HCT116 (cell line): ENCODE results near the gene PPP2R2D. TPM values are rescaled to one million over a fixed set of nuclear protein-coding genes. Genes with fewer than 3 reads are reported as not detected.

ENCODE experiments used
- ATAC-seq: fragments of 200-7000 bp; cut with Tn5 transposase; 2 replicates; pipeline ENCODE4 v1.9.1; 2020; ENCODE audit warnings: mild to moderate bottlenecking, moderate library complexity
- BruUV-seq: library from RNA; stranded (reverse); fragments of 400-500 nt; replicated peaks from 2 replicates; lab custom pipeline; 2021; lab: Mats Ljungman, UMichigan
- CTCF ChIA-PET: fragments of 300-600 bp; sonication (Branson Sonifier 250); formaldehyde crosslinking; loops from one replicate; lab custom pipeline; 2021; ENCODE audit warnings: antibody characterized with exemption; lab: Charles Lee
- POLR2A ChIA-PET: fragments of 300-600, 350-600 bp; sonication (Branson Sonifier 250); formaldehyde crosslinking; loops from one replicate; lab custom pipeline; 2021; ENCODE audit warnings: antibody characterized with exemption; lab: Charles Lee
- RAD21 ChIA-PET, 2 experiments: fragments of 300-600 bp; sonication (Branson Sonifier 250); formaldehyde crosslinking; loops; one replicate each; lab custom pipeline; 2023; ENCODE audit warnings: low total read pairs in 2 of 2; ENCODE audit not compliant: uncharacterized antibody in 2 of 2, unreplicated experiment in 2 of 2, low non-redundant PET in 1 of 2; lab: Charles Lee
- DNase-seq: peaks from one replicate; pipeline ENCODE4 v3.0.0-alpha.2; 2010; ENCODE audit warnings: low read depth, low spot score
- H2AFZ ChIP-seq: fragments of 200-600 bp; shearing (Covaris generic), sonication (generic); 2 replicates; pipeline ENCODE4 v1.6.1; 2017; ENCODE audit warnings: low read depth, mixed run types, mixed read lengths, antibody characterized with exemption, low read length; ENCODE audit not compliant: poor library complexity, severe bottlenecking
- H3K27ac ChIP-seq: 2 replicates; pipeline ENCODE4 v1.5.1; 2012; ENCODE audit warnings: low read depth, low read length
- H3K27me3 ChIP-seq: fragments of 200-600 bp; sonication (generic); 2 replicates; pipeline ENCODE4 v1.6.1; 2016; ENCODE audit warnings: mixed run types, low read length, mixed read lengths; ENCODE audit not compliant: insufficient read depth
- H3K36me3 ChIP-seq, 2 experiments: fragments of 200-500 bp in 1 of 2; fragments of 200-600 bp in 1 of 2; sonication (Bioruptor generic) in 1 of 2; sonication (generic) in 1 of 2; 2 replicates each; pipeline versions ENCODE4 v1.5.1 to v1.6.1; 2014 to 2016; ENCODE audit warnings: low read length in 2 of 2, inconsistent platforms in 1 of 2, mixed read lengths in 1 of 2, mixed run types in 1 of 2; ENCODE audit not compliant: insufficient read depth in 2 of 2, control insufficient read depth in 1 of 2
- H3K4me1 ChIP-seq, 2 experiments: fragments of 200-600 bp in 1 of 2; sonication (generic) in 1 of 2; 2 replicates each; pipeline versions ENCODE4 v1.5.1 to v1.6.1; 2012 to 2017; ENCODE audit warnings: low read length in 2 of 2, inconsistent platforms in 1 of 2, mild to moderate bottlenecking in 1 of 2, mixed read lengths in 1 of 2, mixed run types in 1 of 2, moderate library complexity in 1 of 2; ENCODE audit not compliant: insufficient read depth in 2 of 2, control insufficient read depth in 1 of 2
- H3K4me2 ChIP-seq: fragments of 200-600 bp; sonication (generic); 2 replicates; pipeline ENCODE4 v1.6.1; 2017; ENCODE audit warnings: mixed run types, low read length, mixed read lengths
- H3K4me3 ChIP-seq, 2 experiments: fragments of 200-600 bp in 1 of 2; sonication (generic) in 1 of 2; replicated peaks in 1 of 2; 2 replicates each; pipeline ENCODE4 v1.5.1; 2011 to 2016; ENCODE audit warnings: low read length in 2 of 2, control low read depth in 1 of 2, low read depth in 1 of 2, mild to moderate bottlenecking in 1 of 2, mixed read lengths in 1 of 2, mixed run types in 1 of 2
- H3K79me2 ChIP-seq: fragments of 200-600 bp; sonication (generic); 2 replicates; pipeline ENCODE4 v1.6.1; 2017; ENCODE audit warnings: mild to moderate bottlenecking, mixed run types, low read length, moderate library complexity, mixed read lengths; ENCODE audit not compliant: insufficient read depth
- H3K9ac ChIP-seq: fragments of 200-600 bp; sonication (generic); 2 replicates; pipeline ENCODE4 v1.6.1; 2016; ENCODE audit warnings: low read length, mixed read lengths
- H3K9me2 ChIP-seq: fragments of 200-600 bp; sonication (generic), shearing (Covaris generic); 2 replicates; pipeline ENCODE4 v1.6.1; 2017; ENCODE audit warnings: mixed run types, mild to moderate bottlenecking, moderate library complexity; ENCODE audit not compliant: insufficient read depth
- H3K9me3 ChIP-seq, 2 experiments: fragments of 200-500 bp in 1 of 2; fragments of 200-600 bp in 1 of 2; sonication (Bioruptor generic) in 1 of 2; sonication (generic) in 1 of 2; 2 replicates each; pipeline ENCODE4 v1.6.1; 2014 to 2017; ENCODE audit warnings: low read length in 2 of 2, mixed read lengths in 2 of 2, inconsistent platforms in 1 of 2, low read depth in 1 of 2, mild to moderate bottlenecking in 1 of 2, mixed run types in 1 of 2, moderate library complexity in 1 of 2; ENCODE audit not compliant: control insufficient read depth in 1 of 2, insufficient read depth in 1 of 2
- H4K20me1 ChIP-seq: fragments of 200-600 bp; sonication (generic), shearing (Covaris generic); 2 replicates; pipeline ENCODE4 v1.6.1; 2017; ENCODE audit warnings: mixed run types, mild to moderate bottlenecking, moderate library complexity; ENCODE audit not compliant: insufficient read depth
- EGR1 ChIP-seq: IDR thresholded peaks from 2 replicates; pipeline ENCODE4 v1.6.1; 2012; ENCODE audit warnings: low read depth
- ELF1 ChIP-seq: IDR thresholded peaks from 2 replicates; pipeline ENCODE4 v1.6.1; 2012; ENCODE audit warnings: low read depth, borderline replicate concordance
- EZH2phosphoT487 ChIP-seq: fragments of 200-600 bp; IDR thresholded peaks from 2 replicates; pipeline ENCODE4 v1.6.1; 2018; ENCODE audit warnings: antibody characterized with exemption, borderline replicate concordance
- FOSL1 ChIP-seq: IDR thresholded peaks from 2 replicates; pipeline ENCODE4 v1.6.1; 2012; ENCODE audit warnings: low read depth
- JUND ChIP-seq: IDR thresholded peaks from 2 replicates; pipeline ENCODE4 v1.6.1; 2012
- SIN3A ChIP-seq: IDR thresholded peaks from 2 replicates; pipeline ENCODE4 v1.6.1; 2012; ENCODE audit warnings: low read depth
- SRF ChIP-seq: IDR thresholded peaks from 2 replicates; pipeline ENCODE4 v1.6.1; 2012; ENCODE audit warnings: low read depth
- TCF7L2 ChIP-seq: IDR thresholded peaks from 2 replicates; pipeline ENCODE4 v1.7.0; 2011; ENCODE audit warnings: borderline replicate concordance, inconsistent platforms; ENCODE audit not compliant: insufficient read depth, insufficient read length; ENCODE audit errors: extremely low read depth
- YY1 ChIP-seq: IDR thresholded peaks from 2 replicates; pipeline ENCODE4 v1.6.1; 2011; ENCODE audit warnings: low read length, low read depth, moderate library complexity, mild to moderate bottlenecking; ENCODE audit not compliant: insufficient replicate concordance; ENCODE audit errors: extremely low read depth
- intact Hi-C: fragments of 100-400 bp; cut with micrococcal nuclease; formaldehyde crosslinking; loops from 2 replicates; pipeline ENCODE4 v1.10.0; 2022
- total RNA-seq: library from RNA; stranded (reverse); gene quantifications from one replicate; pipeline ENCODE4 v1.2.1, GENCODE V29; 2021; ENCODE audit not compliant: unreplicated experiment
- TF ChIP-seq, protein P1 (sequence below): IDR thresholded peaks from 2 replicates; pipeline ENCODE4 v1.6.1; 2012; ENCODE audit warnings: low read depth
- TF ChIP-seq, protein P2 (sequence below): IDR thresholded peaks from 2 replicates; pipeline ENCODE4 v1.6.1; 2011; ENCODE audit warnings: mild to moderate bottlenecking, low read length, moderate library complexity; ENCODE audit not compliant: insufficient replicate concordance; ENCODE audit errors: extremely low read depth

Gene PPP2R2D
- total RNA-seq, 1 experiment from 2014 or later: 18.1 TPM

DNA sequence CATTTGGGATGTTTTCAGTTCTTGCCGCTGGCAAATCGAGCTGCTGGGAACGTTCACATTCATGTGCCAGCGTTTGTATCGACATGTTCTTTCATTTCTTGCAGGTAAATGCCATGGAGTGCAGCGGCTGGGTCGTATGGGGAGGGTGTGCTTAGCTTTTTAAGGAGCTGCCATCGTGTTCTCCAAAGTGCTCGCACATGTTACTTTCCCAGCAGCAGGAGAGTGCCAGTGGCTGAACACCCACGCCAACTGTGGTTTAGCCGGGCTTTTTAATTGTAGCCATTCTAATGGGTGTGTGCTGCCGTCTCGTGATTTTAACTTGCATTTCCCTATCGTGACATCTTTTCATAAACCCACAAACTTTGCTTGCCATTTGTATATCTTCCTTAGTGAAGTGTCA lies 92.5 kb downstream of the PPP2R2D start:
- BruUV-seq: no TSS peak
- no peaks in the 10 kb centered on the region for H3K9me2 ChIP-seq
- H3K4me1 ChIP-seq: no peaks in the 10 kb centered on the region
- intact Hi-C loops: no loop called here
- DNase-seq (no peak), ATAC-seq (no peak)
- no peak overlapping the region for H3K27ac ChIP-seq
- H3K36me3 ChIP-seq: no peaks in the 10 kb centered on the region
- no peaks in the 10 kb centered on the region for H4K20me1 ChIP-seq
- no peaks in the 10 kb centered on the region for H3K9me3 ChIP-seq
- ChIA-PET RAD21 (no interaction called here), CTCF (no interaction called here), POLR2A (no interaction called here)
- H3K4me3 ChIP-seq: no peak overlapping the region
- H3K9ac ChIP-seq: no peak overlapping the region
- H3K4me2 ChIP-seq: no peak overlapping the region
- no peaks in the 10 kb centered on the region for H3K79me2 ChIP-seq
- H2AFZ ChIP-seq: no peak overlapping the region
- no peak for TF ChIP-seq FOSL1
- no peak for TF ChIP-seq SRF
- no peak for TF ChIP-seq ELF1
- TF ChIP-seq, protein P1, sequence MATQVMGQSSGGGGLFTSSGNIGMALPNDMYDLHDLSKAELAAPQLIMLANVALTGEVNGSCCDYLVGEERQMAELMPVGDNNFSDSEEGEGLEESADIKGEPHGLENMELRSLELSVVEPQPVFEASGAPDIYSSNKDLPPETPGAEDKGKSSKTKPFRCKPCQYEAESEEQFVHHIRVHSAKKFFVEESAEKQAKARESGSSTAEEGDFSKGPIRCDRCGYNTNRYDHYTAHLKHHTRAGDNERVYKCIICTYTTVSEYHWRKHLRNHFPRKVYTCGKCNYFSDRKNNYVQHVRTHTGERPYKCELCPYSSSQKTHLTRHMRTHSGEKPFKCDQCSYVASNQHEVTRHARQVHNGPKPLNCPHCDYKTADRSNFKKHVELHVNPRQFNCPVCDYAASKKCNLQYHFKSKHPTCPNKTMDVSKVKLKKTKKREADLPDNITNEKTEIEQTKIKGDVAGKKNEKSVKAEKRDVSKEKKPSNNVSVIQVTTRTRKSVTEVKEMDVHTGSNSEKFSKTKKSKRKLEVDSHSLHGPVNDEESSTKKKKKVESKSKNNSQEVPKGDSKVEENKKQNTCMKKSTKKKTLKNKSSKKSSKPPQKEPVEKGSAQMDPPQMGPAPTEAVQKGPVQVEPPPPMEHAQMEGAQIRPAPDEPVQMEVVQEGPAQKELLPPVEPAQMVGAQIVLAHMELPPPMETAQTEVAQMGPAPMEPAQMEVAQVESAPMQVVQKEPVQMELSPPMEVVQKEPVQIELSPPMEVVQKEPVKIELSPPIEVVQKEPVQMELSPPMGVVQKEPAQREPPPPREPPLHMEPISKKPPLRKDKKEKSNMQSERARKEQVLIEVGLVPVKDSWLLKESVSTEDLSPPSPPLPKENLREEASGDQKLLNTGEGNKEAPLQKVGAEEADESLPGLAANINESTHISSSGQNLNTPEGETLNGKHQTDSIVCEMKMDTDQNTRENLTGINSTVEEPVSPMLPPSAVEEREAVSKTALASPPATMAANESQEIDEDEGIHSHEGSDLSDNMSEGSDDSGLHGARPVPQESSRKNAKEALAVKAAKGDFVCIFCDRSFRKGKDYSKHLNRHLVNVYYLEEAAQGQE: no peak
- TF ChIP-seq SIN3A: no peak
- no peak for TF ChIP-seq JUND
- TF ChIP-seq YY1: no peak
- TF ChIP-seq EGR1: no peak
- no peak for TF ChIP-seq TCF7L2
- no peak for TF ChIP-seq EZH2phosphoT487
- TF ChIP-seq, protein P2, sequence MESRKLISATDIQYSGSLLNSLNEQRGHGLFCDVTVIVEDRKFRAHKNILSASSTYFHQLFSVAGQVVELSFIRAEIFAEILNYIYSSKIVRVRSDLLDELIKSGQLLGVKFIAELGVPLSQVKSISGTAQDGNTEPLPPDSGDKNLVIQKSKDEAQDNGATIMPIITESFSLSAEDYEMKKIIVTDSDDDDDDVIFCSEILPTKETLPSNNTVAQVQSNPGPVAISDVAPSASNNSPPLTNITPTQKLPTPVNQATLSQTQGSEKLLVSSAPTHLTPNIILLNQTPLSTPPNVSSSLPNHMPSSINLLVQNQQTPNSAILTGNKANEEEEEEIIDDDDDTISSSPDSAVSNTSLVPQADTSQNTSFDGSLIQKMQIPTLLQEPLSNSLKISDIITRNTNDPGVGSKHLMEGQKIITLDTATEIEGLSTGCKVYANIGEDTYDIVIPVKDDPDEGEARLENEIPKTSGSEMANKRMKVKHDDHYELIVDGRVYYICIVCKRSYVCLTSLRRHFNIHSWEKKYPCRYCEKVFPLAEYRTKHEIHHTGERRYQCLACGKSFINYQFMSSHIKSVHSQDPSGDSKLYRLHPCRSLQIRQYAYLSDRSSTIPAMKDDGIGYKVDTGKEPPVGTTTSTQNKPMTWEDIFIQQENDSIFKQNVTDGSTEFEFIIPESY: no peak
- no peaks in the 10 kb centered on the region for H3K27me3 ChIP-seq
